GM23248 (cell line): ENCODE data around the gene NDC80. TPM values are rescaled to one million over a fixed set of nuclear protein-coding genes. Genes with fewer than 3 reads are reported as not detected.

Source experiments
- DNase-seq: peaks from one replicate; pipeline ENCODE4 v3.0.0-alpha.2; 2015
- H2AFZ ChIP-seq: fragments of 200-600 bp; sonication (generic); 2 replicates; pipeline ENCODE4 v1.6.1; 2016; ENCODE audit warnings: antibody characterized with exemption
- H3F3A ChIP-seq: fragments of 200-600 bp; sonication (generic); 2 replicates; pipeline ENCODE4 v1.6.1; 2016; ENCODE audit warnings: mild to moderate bottlenecking, antibody characterized with exemption, mixed run types; ENCODE audit not compliant: insufficient read depth
- H3K27ac ChIP-seq: fragments of 200-600 bp; sonication (generic); 2 replicates; pipeline ENCODE4 v1.5.1; 2016; ENCODE audit warnings: mild to moderate bottlenecking
- H3K27me3 ChIP-seq: fragments of 200-600 bp; sonication (generic); replicated peaks from 2 replicates; pipeline ENCODE4 v1.6.1; 2016; ENCODE audit warnings: mild to moderate bottlenecking; ENCODE audit not compliant: insufficient read depth
- H3K36me3 ChIP-seq: fragments of 200-600 bp; sonication (generic); 2 replicates; pipeline ENCODE4 v1.6.1; 2016; ENCODE audit warnings: low read depth, mild to moderate bottlenecking
- H3K4me1 ChIP-seq: fragments of 200-600 bp; sonication (generic); 2 replicates; pipeline ENCODE4 v1.6.1; 2016; ENCODE audit warnings: mild to moderate bottlenecking; ENCODE audit not compliant: insufficient read depth
- H3K4me2 ChIP-seq: fragments of 200-600 bp; sonication (generic); one replicate; pipeline ENCODE4 v1.6.1; 2016; ENCODE audit warnings: mild to moderate bottlenecking; ENCODE audit not compliant: unreplicated experiment
- H3K4me3 ChIP-seq: fragments of 200-600 bp; sonication (generic); 2 replicates; pipeline ENCODE4 v1.5.1; 2016; ENCODE audit warnings: mild to moderate bottlenecking
- H3K79me2 ChIP-seq: fragments of 200-600 bp; sonication (generic); 2 replicates; pipeline ENCODE4 v1.6.1; 2016; ENCODE audit warnings: mild to moderate bottlenecking; ENCODE audit not compliant: insufficient read depth
- H3K9ac ChIP-seq: fragments of 200-600 bp; sonication (generic); 2 replicates; pipeline ENCODE4 v1.6.1; 2016; ENCODE audit warnings: mild to moderate bottlenecking
- H3K9me2 ChIP-seq: fragments of 200-600 bp; sonication (generic); 2 replicates; pipeline ENCODE4 v1.6.1; 2016; ENCODE audit warnings: mixed run types, mild to moderate bottlenecking, moderate library complexity; ENCODE audit not compliant: insufficient read depth
- H3K9me3 ChIP-seq: fragments of 200-600 bp; sonication (generic); one replicate; pipeline ENCODE4 v1.6.1; 2017; ENCODE audit warnings: low read depth
- H4K20me1 ChIP-seq: fragments of 200-600 bp; sonication (generic); 2 replicates; pipeline ENCODE4 v1.6.0; 2016; ENCODE audit not compliant: insufficient read depth
- EZH2 ChIP-seq: fragments of 200-600 bp; sonication (generic); IDR thresholded peaks from 2 replicates; pipeline ENCODE4 v1.6.1; 2018; ENCODE audit warnings: antibody characterized with exemption, mild to moderate bottlenecking; ENCODE audit not compliant: insufficient read depth, poor library complexity, severe bottlenecking
- EZH2phosphoT487 ChIP-seq: fragments of 200-600 bp; sonication (generic); IDR thresholded peaks from 2 replicates; pipeline ENCODE4 v1.6.1; 2018; ENCODE audit warnings: antibody characterized with exemption, moderate library complexity, mild to moderate bottlenecking, low read depth; ENCODE audit not compliant: insufficient read depth
- WGBS, 2 experiments: methylation state at CpG; one replicate each; pipeline ENCODE4 v1.1.6; 2015 to 2017; ENCODE audit warnings: low lambda C conversion rate in 2 of 2, low coverage in 1 of 2; ENCODE audit errors: missing lambda C conversion rate in 2 of 2; 5-methylcytosine and 5-hydroxymethylcytosine counted together
- in situ Hi-C: fragments of 300-500 bp; cut with MboI; formaldehyde crosslinking; loops from 2 replicates; pipeline ENCODE4 v1.15.0; 2020
- polyA plus RNA-seq: library from polyadenylated mRNA; unstranded; fragments of >200 nt; fragmentation: Nextera tagmentation; extraction: Ambion mirVana; gene quantifications from 2 replicates; pipeline ENCODE4 v1.2.1, GENCODE V29; 2016
- total RNA-seq: library from RNA; depleted of rRNA; stranded (reverse); fragments of >200 nt; shearing (Covaris generic); gene quantifications from 2 replicates; pipeline ENCODE4 v1.2.3, GENCODE V29; 2014

NDC80 gene
- total and polyA plus RNA-seq, 2 experiments from 2014 or later, result 10.9 to 16.0 TPM

DNA sequence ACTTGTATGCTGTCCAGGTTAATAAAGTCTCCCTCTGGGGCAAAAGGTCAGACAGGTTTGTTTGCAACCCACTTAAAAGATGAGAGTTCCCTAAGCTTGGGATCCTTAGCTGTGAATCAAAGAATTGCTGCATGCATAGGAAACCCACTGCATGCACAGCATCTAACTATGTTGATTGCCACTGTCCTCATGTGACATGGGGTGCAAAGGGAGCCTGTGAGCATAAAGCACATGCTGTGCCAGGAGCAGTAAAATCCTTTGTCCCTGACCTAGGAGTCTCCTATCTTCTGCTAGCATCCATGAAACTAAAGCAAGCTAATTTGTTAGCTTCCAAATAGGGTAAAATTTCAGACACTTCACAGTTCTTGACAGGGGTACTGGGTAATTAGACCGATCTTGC lies 13.8 kb upstream of the NDC80 start:
- H3F3A ChIP-seq, result no peaks in the 10 kb centered on the region
- no peaks in the 10 kb centered on the region for H3K79me2 ChIP-seq
- H4K20me1 ChIP-seq, result no peaks in the 10 kb centered on the region
- TF ChIP-seq EZH2phosphoT487 (no peak), EZH2 (no peak)
- in situ Hi-C loops, result no loop called here
- no peak overlapping the region for H3K4me3 ChIP-seq
- no peak for DNase-seq
- H3K36me3 ChIP-seq, result no peaks in the 10 kb centered on the region
- H3K9ac ChIP-seq, result no peak overlapping the region
- 0% methylated on average over 1 of the region's 1 CpG for WGBS, 2 experiments
- no peak overlapping the region for H3K27ac ChIP-seq
- H3K9me3 ChIP-seq, result no peaks in the 10 kb centered on the region
- H3K9me2 ChIP-seq, result no peaks in the 10 kb centered on the region
- H3K4me2 ChIP-seq, result no peak overlapping the region
- H3K27me3 ChIP-seq, result no peaks in the 10 kb centered on the region
- H2AFZ ChIP-seq, result no peak overlapping the region
- no peaks in the 10 kb centered on the region for H3K4me1 ChIP-seq

- no peak for DNase-seq
- Histone ChIP-seq H3K9ac (no peak overlapping the region), H3K79me2 (no peaks in the 10 kb centered on the region), H3K4me2 (no peak overlapping the region), H3K9me2 (no peaks in the 10 kb centered on the region), H3K9me3 (no peaks in the 10 kb centered on the region), H3F3A (no peaks in the 10 kb centered on the region), H3K36me3 (no peaks in the 10 kb centered on the region; the same call in 1 of the 2 replicates), H3K4me1 (no peaks in the 10 kb centered on the region), H3K27ac (no peak overlapping the region), H4K20me1 (no peaks in the 10 kb centered on the region), H3K4me3 (no peak overlapping the region), H2AFZ (no peak overlapping the region), H3K27me3 (no peaks in the 10 kb centered on the region)
- 94 to 98% methylated on average over 1 of the region's 1 CpG for WGBS, 2 experiments
- no peak for TF ChIP-seq EZH2
- in situ Hi-C loops, result no loop called here
Observed at GRCh38 chr18:2559249-2559648, 12.1 kb upstream of the NDC80 start.

DNA sequence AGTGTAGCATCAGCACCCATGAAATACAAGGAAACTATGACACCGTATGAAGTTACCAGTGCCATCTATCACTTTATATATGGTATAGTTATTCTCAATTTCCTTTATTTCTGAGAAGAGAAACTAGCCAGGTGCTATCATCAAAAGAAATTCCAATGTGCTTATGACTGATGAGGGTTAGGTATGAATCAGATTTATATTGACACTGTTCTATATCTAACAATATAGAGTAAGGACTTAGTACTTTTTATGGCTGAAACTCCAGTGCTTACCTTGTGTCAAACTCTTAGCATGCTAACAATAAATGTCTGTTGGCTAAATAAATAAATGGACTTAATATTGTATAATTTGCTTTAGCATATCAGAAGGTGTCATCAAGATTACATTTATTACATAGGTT lies 7.0 kb upstream of the NDC80 start:
- TF ChIP-seq EZH2 (no peak), EZH2phosphoT487 (no peak)
- DNase-seq, result no peak
- Histone ChIP-seq H3K9ac (no peak overlapping the region), H3K4me3 (no peak overlapping the region), H3K27ac (no peak overlapping the region), H2AFZ (no peak overlapping the region), H3K4me2 (no peak overlapping the region), H3K9me2 (no peaks in the 10 kb centered on the region), H3F3A (no peaks in the 10 kb centered on the region), H3K4me1 (no peaks in the 10 kb centered on the region), H3K9me3 (no peaks in the 10 kb centered on the region), H3K79me2 (peaks cover 33% of the 10 kb centered on the region), H3K36me3 (no peaks in the 10 kb centered on the region; the same call in none of the 2 replicates), H3K27me3 (no peaks in the 10 kb centered on the region), H4K20me1 (no peaks in the 10 kb centered on the region)
- WGBS, 2 experiments, result 92 to 94% methylated on average over 1 of the region's 1 CpG
- in situ Hi-C loops, result no loop called here

DNA sequence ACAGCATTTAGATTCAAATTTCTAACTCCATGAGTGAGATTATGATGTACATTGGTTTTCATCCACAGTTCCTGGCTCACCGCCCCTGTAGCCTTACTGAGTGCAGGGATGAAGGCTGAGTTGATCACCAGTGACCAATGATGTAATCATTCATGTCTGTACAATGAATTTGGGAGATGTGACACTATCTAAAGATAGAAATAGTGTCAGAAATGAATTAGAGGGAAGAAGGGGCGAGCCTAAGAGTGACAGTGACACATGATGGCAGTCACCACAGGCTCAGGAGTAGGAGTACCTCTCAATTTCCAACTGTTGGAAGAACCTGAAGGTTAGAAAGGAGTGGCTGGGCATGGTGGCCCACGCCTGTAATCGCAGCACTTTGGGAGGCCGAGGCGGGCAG lies 3.2 kb upstream of the NDC80 start:
- no peak overlapping the region for H2AFZ ChIP-seq
- H3F3A ChIP-seq, result 0 out of 2 replicates have a peak, but pooled peaks cover 5% of the 10 kb centered on the region
- H3K9me2 ChIP-seq, result no peaks in the 10 kb centered on the region
- H3K4me2 ChIP-seq, result no peak overlapping the region
- no peak overlapping the region for H3K9ac ChIP-seq
- H3K9me3 ChIP-seq, result no peaks in the 10 kb centered on the region
- no peak for DNase-seq
- no peaks in the 10 kb centered on the region; the same call in none of the 2 replicates for H3K36me3 ChIP-seq
- peaks cover 60% of the 10 kb centered on the region for H3K79me2 ChIP-seq
- H3K27ac ChIP-seq, result no peak overlapping the region
- H4K20me1 ChIP-seq, result no peaks in the 10 kb centered on the region
- WGBS, 2 experiments, result 77 to 83% methylated on average over 6 of the region's 6 CpGs
- in situ Hi-C loops, result no loop called here
- TF ChIP-seq EZH2phosphoT487 (no peak), EZH2 (no peak)
- no peaks in the 10 kb centered on the region for H3K27me3 ChIP-seq
- H3K4me1 ChIP-seq, result peaks cover 19% of the 10 kb centered on the region
- H3K4me3 ChIP-seq, result no peak overlapping the region

DNA sequence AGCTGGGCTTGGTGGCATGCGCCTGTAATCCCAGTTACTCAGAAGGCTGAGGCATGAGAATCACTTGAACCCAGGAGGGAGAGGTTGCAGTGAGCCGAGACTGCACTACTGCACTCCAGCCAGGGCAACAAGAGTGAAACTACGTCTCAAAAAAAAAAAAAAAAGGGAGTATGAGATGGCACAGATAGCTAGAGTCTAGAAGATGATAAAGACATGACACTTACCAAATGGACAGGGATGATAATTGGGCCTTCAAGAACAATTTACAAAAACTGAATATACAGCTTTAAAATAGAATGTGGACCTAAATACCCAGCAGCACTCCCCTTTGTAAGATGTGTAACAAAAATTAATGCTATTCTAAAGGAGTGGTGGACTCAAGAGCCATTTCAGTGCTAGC lies 2.8 kb upstream of the NDC80 start:
- no peak for DNase-seq
- no peak overlapping the region for H3K9ac ChIP-seq
- no peaks in the 10 kb centered on the region for H3K27me3 ChIP-seq
- peaks cover 23% of the 10 kb centered on the region for H3K4me1 ChIP-seq
- H3K4me3 ChIP-seq, result no peak overlapping the region
- WGBS, 2 experiments, result 82 to 85% methylated on average over 3 of the region's 3 CpGs
- no peaks in the 10 kb centered on the region for H3K9me2 ChIP-seq
- no peak overlapping the region for H2AFZ ChIP-seq
- no peaks in the 10 kb centered on the region for H3K9me3 ChIP-seq
- H3K27ac ChIP-seq, result no peak overlapping the region
- no peaks in the 10 kb centered on the region for H4K20me1 ChIP-seq
- in situ Hi-C loops, result no loop called here
- H3K4me2 ChIP-seq, result no peak overlapping the region
- TF ChIP-seq EZH2 (no peak), EZH2phosphoT487 (no peak)
- 0 out of 2 replicates have a peak, but pooled peaks cover 5% of the 10 kb centered on the region for H3F3A ChIP-seq
- peaks cover 65% of the 10 kb centered on the region for H3K79me2 ChIP-seq
- H3K36me3 ChIP-seq, result no peaks in the 10 kb centered on the region; the same call in none of the 2 replicates
